Limb (tissue), 2 donors: ENCODE measurements around the gene RIPOR1.
"Not testable (repeated sequence)": the region's sequence is repeated elsewhere in the genome, so short reads cannot be mapped to it uniquely, and the experiment has no call there.

Experiments
- DNase-seq, 2 donors: peaks; one replicate each; pipeline ENCODE4 v3.0.0-alpha.2; 2016; ENCODE audit errors: extremely low spot score in 2 of 2

RIPOR1 gene

GRCh38 chr16:67516296-67517154, 12.1 kb upstream of the RIPOR1 start:
- DNase-seq = no peak

DNA sequence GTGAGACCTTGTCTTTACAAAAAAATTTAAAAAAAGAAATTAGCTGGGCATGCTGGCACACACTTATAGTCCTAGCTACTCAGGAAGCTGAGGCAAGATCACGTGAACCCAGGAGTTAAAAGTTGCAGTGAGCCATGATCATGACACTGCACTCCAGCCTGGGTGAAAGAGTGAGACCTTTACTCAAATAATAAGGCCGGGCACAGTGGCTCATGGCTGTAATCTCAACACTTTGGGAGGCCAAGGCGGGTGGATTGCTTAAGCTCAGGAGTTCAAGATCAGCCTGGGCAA, 11.5 kb upstream of the RIPOR1 start:
- no peak for DNase-seq

- no peak for DNase-seq
Measured at GRCh38 chr16:67517661-67518423, 10.8 kb upstream of the RIPOR1 start.

GRCh38 chr16:67518676-67519075, 10.0 kb upstream of the RIPOR1 start:
- DNase-seq = no peak

DNA sequence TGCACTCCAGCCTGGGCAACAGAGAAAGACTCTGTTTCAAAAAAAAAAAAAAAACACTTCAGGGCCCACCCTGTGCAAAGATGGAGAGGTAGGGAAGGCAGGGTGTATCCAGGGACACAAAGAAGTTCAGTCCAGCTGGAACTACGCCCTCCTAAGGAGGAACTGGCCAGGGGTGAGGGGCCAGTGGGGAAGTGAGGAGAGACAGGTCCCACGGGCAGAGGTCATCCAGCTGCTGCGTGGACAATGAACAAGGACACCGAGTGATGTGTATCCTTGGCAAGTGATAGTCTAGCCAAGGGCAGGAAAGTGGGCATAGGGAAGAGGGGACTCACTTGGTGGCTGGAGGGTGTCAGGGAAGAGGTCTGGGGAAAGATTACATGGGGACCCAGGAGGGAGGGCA, 9.4 kb upstream of the RIPOR1 start:
- no peak for DNase-seq

GRCh38 chr16:67521095-67521804, 7.4 kb upstream of the RIPOR1 start:
- peak; percentile 92 to 96 for DNase-seq

DNA sequence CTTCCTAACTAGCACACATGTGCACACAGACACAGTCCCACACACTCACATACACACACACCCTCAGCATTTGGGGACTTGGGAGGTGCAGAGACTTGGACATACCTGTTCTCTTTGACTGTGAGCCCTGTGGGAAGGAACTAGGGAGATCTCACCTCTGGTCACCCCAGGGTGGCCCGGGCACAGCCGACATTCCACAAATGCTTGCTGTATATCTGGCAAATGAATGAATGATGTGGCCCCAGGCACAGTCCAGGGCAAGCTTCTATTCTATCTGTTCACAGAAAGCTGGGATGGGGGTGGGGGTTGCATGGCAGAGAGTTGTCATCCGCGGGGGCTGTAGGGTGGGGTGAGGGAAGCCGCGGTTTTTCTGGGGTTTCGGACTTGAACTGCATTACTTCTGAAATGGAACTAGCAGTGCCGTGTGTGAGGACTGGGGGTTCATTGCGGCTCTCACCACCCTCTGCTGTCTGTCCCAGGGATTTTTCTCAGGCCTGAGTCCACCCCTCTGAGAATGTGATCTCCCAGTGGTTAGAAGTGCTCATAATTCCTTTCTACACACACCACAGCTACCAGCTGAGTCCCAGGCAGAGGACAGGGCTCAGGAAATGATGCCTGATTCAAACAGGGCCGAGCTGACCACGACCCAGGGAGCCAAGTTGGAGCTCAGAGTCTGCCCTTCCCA, 3.3 kb upstream of the RIPOR1 start:
- DNase-seq = no peak

- DNase-seq = no peak
Measured at GRCh38 chr16:67526149-67526791, 2.4 kb upstream of the RIPOR1 start.

- DNase-seq = peak in 1 of 2 donors; percentile 77
Measured at GRCh38 chr16:67528870-67529581, 397 bp downstream of the RIPOR1 start.

DNA sequence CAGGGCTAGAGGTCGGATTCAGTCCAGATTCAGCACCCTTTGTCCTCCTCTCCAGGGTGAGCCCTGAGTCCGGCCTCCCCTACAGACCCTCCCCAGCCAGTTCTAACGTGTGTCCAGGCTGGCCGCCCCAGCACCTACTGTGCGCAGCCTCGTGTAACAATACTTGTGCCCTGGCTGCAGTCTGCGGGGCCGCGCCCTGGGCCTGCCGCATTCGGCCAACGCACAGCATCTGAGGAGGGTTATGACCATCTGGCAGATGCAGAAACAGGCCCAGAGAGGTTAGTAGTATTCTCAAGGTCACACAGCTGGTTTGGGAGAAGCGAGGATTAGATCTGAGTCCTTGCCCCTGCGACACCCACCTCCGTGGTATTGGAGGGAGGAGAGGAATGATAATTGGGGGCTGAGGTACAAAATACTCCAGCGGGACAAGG, 968 bp downstream of the RIPOR1 start:
- no peak for DNase-seq

DNA sequence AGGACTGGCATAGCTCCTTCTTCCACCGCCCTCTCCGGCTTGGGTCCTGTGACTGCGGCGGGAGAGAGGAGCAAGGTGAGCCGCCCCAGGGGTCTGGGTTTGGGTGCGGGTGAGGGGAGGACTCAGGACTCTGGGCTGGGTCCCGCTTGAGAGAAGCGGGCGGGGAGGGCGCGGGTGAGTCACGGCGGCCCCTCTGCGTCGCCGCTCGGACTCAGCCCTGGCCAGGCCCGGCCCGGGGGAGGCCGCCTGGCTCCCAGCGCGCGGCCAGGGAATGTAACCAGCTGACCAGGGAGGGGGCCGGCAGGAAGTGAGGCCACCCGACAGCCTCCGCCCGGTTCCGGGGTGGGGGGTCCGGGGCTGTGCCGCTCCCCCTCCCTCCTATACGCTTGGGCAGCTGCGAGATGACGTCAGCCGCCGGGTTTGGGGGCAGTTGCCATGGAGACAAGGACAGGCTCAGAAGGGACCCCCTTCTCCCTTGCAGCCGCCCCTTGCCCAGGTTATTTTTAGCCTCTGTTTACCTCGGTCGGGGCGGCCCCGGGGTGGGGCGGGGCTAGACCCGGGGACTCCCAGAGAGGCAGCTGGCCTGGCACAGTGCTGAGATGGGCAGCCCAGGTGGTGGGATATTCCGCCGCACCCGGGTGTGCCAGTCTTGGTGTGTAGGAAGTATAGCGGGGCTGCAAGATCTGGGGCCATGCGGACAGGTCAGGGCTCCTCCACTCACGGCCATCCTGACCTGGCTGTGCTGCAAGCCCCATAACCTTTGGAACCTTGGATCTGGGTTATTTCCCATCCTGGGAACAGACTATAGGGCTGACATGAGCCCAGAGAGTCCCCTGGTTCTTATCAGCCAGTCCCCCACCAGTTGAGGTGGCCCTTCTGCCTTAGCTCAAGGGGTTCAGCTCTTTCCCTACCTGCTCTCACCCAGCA, 1.6 kb downstream of the RIPOR1 start:
- DNase-seq = peak; percentile 48 to 82

GRCh38 chr16:67531247-67531646, 2.6 kb downstream of the RIPOR1 start:
- no peak for DNase-seq

- DNase-seq = no peak
Measured at GRCh38 chr16:67533024-67533560, 4.5 kb downstream of the RIPOR1 start.

GRCh38 chr16:67533987-67534386, 5.4 kb downstream of the RIPOR1 start:
- not testable (repeated sequence) for DNase-seq

DNA sequence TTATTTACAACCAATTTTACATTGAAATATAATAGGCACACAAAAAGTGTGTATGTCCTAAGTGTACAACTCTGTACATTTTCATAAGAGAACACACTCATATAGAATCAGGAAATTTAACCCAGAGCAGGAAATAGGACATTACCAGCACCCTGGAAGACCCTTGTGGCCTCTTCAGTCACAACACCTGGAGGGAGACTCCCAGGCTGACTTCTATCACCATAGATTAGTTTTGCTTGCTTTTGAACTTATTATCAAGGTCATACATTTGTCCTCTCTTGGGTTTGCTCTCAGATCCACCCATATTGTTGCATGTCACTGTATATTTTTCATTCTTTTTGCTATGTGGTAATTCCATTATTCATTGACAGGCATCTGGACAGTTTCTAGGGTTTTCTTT, 5.8 kb downstream of the RIPOR1 start:
- DNase-seq = no peak

DNA sequence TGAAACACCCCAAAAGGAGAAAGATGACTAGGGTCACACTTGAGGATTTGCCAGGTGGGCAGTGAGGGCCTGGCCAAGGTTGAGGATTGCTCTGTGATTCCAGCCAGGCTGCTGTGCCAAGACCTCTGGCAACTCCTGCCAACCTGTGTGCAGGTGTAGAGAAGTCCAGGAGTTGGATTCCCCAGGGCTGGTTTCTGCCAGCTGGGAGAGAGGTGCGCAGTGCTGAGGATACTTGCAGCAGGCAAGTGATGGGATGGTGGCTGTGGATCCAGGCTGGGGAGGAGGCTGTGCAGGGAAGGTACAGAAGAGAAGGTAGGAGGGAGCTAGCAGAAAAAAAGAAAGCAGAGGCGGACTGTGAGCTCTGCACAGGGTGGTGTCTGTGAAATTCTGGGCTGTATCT, 6.6 kb downstream of the RIPOR1 start:
- DNase-seq = no peak

- peak in 1 of 2 donors; percentile 75 for DNase-seq
Measured at GRCh38 chr16:67537270-67537635, 8.6 kb downstream of the RIPOR1 start.

GRCh38 chr16:67537636-67538591, 9.3 kb downstream of the RIPOR1 start:
- peak in 1 of 2 donors; percentile 78 for DNase-seq
